Muscle of arm (tissue), 12 donors: ENCODE data around the gene SLC12A7. TPM values are rescaled to one million over a fixed set of nuclear protein-coding genes. Genes with fewer than 3 reads are reported as not detected.
"Not testable (repeated sequence)": the region's sequence is repeated elsewhere in the genome, so short reads cannot be mapped to it uniquely, and the experiment has no call there.

Source experiments
- DNase-seq: peaks from one replicate; pipeline ENCODE4 v3.0.0-alpha.2; 2013
- polyA plus RNA-seq, 12 donors: library from polyadenylated mRNA; unstranded; fragments of 120-200 nt; gene quantifications; one replicate each; pipeline ENCODE4 v1.2.1, GENCODE V29; 2013; ENCODE audit not compliant: insufficient read length in 12 of 12

The SLC12A7 gene
- polyA plus RNA-seq, 12 donors = 6.5 to 19.8 (median 8.5) TPM; not detected in 1

DNA sequence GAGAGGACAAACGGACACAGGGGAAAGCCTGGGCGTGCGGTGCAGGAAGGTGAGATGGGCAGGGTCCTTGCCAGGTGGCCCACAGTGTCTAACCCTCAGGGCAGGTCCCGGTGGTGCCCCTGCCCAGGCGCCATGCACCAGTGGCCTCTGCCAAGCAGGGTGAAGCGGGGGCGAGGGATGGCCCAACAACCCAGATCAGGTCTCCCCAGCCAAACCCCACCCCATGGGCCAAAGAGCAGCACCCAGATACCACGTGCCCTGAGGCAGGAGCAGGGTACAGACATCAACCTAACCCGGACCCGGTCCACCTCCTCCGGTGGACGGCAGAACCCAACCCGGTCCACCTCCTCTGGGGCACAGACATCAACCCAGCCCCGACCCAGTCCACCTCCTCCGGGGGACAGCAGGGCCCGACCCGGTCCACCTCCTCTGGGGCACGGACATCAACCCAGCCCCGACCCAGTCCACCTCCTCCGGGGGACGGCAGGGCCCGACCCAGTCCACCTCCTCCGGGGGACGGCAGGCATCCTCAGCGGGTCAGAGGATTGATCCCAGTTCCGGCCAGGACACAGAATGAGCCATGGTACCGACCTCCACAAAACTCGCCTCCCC, 12.8 kb downstream of the SLC12A7 start:
- no peak for DNase-seq

DNA sequence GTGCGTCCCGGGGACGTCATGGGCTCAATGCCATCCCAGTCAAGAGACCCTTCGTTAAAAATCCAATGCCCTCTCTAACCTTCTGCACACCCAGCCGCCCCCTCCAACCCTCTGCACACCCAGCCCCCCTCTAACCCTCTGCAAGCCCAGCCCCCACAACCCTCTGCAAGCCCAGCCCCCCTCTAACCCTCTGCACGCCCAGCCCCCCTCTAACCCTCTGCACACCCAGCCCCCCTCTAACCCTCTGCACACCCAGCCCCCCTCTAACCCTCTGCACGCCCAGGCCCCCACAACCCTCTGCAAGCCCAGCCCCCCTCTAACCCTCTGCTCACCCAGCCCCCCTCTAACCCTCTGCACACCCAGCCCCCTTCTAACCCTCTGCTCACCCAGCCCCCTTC, 13.9 kb downstream of the SLC12A7 start:
- not testable (repeated sequence) for DNase-seq

DNA sequence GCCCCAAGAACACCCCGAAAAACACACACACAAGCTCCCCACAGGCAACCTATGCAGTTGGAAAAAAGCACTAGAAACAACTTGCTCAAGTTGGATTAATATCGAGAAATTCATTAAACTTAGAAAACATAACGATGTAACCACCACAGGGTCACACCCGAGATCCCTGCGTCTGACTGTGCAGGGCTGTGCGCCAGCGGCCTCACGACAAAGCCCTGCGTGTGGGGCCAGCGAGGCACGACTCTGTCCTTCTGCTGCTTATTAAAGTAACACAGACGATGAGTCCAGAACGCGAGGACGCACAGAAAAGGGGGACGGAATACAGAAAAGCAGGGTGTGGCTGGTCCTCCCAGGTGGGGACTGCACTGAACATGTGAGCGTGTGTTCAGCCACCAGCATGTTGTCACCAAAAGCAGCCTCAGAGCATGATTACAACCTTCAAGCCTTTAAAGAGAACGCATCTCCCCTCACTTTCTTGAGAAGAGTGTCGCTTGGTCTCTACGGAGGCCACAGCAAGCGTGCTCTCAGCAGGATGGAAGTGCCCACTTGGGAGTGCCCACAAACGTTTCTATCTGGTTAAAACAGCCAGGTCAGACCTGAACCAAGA, 14.4 kb downstream of the SLC12A7 start:
- no peak for DNase-seq

DNA sequence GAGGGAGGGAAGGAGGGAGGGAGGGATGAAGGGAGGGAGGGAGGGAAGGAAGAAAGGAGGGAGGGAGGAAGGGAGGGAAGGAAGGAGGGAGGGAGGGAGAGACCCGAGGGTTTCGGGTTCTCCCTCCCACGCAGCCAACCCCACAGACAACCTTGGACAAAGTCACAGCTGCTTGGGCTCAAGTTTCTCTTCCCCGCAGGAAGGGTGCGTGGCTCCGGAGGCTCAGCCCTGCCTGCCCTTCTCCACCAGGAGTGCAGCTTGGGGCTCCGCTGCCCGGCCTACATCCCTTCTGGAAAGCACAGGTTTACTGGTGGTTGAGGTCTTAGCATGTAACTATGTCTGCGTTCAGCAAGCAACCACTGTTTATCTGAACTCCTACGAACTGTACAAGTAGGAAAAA, 15.0 kb downstream of the SLC12A7 start:
- no peak for DNase-seq

DNA sequence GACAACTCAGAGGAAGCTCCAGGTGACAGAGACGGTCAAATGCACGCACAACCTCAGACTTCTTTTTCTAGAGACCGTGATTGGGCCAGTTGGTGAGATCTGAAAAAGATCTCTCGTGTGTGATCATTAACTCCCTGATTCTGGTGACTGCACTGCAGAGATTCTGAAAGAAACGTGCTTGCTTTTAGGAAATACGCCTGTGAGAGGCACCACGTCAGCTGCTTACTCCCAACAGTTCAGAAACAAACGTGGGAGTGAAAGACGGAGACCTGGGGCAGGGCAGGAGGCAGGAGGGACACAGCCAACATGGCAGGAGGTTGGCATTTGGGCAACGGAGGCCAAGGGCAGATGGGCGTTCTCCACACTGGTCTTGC, 15.9 kb downstream of the SLC12A7 start:
- no peak for DNase-seq

DNA sequence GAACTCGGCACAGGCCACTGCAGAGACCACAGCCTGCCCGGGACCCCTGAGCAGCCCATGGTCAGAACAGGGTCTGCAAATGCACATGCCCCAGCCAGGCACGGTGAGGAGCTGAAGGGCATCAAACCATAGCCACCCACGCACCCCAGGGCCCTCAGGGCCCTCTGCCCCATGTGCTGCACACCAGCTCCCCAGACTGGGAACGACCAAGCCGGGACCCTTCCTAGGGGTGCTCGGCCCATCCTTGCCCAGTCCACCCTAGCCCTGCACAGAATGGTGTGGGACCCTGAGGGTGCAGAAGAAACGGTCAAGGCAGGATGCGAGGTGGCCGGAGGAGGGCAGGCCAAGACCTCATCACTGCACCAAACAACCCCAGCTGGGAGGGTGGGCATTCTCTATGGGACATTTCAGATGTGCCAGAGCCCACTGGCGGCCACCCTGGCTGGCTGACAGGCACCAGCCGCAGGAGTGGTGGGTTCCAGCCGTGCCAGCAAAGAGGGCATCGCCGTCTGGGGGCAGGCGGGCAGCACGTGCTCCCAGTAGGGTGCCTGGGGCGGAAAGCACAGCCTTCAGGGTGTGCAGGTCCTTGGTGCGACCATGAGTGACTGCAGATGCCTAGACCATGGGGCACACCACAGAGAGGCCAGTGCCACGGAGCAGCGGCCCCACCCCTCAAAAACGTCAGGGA, 16.4 kb downstream of the SLC12A7 start:
- no peak for DNase-seq

DNA sequence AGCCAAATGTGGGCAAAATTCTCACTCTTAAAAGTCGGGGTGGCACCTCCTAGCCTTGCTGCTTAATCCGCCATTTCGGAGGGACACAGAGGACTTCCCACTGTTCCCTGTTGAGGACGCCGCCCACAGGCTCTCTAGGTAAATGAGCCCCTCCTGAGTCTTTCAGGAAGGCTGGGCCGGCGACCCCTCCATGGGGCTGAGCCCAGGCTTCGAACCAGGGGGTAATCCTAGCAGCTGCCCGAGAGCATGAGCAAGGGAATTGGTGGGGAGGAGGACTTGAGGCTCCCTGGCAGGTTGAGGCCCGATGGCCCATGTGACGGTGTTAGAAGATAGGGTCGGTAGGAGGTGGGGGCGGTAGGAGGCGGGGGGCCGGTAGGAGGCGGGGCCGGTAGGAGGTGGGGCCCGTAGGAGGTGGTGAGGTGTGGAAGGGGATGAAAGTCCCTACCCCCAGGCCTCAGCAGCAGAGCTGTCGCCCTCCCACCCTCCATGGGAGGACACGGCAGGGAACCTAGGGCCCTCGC, 17.1 kb downstream of the SLC12A7 start:
- DNase-seq = no peak

DNA sequence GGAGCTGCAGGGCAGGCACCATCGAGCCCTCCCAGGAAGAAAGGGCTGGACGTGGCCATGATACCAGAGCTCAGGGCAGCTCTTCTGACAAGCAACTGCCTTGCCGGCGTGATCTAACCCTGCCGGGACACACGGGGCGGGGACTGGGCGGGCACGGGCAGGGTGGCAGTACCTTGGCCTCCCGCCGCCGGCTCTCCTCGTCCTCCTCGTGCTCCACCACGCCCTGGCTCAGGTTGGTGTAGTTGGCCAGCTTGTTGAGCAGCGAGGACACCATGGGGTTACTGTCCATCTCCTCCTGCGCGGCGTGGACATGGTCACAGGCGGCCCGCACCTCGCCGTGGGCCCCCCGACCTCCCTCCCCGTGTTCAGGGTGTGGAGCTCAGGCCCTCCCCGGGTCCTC, 18.5 kb downstream of the SLC12A7 start:
- no peak for DNase-seq

DNA sequence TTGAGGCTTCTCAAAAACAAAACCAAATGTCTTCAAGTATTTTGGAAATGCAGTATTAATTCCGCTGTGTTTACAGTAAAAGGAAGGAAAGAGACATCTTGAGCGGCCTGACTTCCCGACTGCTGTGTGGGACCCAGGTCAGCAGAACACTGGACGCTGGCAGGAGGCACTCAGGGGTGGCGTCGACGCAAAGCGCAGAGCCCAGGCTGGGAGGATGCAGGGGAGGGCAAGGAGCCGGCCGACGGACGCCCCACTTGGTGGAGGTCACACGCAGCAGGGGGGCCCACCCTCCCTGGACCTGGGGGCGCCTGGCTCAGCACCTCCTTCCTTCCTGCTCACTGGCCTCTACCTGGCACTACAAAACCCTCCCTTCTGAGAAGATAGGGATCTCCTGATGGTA, 19.7 kb downstream of the SLC12A7 start:
- no peak for DNase-seq

DNA sequence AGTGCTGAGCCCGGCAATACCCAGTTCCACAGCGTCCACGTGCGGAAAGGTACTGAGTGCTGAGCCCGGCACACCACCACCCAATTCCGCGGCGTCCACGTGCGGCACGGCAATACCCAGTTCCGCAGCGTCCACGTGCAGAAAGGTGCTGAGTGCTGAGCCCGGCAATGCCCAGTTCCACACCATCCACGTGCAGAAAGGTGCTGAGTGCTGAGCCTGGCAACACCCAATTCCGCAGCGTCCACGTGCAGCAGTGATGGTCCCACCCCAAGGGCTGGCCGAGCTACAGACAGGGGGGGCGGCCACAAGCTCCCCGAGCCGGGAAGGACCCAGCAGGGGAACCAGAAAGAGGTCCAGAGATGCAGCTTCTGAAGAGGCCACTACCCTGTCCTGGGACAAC, 20.2 kb downstream of the SLC12A7 start:
- no peak for DNase-seq

DNA sequence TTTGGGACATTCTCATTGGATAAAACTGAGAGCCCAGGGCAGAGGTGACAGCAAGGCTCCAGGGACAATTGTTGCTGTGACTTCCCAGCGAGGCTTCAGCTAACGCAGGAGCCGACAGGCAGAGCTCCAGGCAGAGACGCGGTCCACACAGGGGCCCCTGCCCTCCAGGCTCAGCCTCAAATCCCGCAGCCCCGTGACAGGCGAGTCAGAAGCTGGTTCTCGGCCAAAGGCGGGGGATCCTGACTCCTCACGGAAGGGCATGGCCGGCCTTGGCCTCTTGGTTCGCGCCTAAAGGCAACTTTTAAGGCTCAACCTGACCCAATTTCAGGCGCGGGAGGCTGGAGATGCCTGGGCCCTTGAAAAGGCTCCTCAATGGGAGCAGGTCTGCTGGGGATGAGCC, 21.3 kb downstream of the SLC12A7 start:
- DNase-seq = no peak

DNA sequence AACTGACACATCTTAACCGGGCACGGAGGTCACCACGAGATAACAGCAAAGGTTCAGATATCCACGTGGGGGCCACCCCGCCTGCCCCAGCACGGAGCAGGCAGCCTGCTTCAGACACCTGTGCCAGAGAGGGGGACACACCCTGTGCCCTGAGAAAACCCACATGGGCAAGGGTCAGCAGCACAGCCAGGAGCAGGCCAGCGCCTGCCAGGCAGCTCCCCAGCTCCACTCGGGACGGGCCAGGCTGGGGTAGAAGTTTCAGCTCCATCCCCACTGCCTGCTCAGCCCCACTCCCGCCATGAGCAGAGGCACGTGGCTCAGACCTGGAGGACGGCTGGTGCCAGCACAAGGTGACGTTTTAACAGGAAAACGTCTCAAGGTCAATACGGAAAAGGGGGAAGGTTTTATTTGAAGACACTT, 22.2 kb downstream of the SLC12A7 start:
- DNase-seq = no peak

DNA sequence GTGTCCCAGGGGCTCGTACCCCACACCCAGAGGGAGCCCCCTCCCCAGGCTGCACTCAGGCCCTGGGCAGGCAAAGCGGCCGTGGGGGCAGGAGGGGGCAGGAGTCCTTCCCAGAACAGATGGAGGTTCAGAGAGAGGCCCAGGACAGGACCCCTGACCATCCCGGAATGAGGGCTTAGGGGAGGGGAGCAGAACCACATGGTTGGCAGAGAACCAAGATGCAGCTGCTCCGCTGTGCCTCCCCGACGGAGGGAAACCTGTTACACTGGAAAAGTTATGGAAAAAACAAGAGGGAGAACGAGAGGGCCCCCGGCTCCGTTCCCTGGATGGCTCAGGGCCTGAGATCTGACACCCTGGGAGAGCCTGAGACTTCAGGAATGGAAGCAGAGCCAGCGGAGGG, 22.7 kb downstream of the SLC12A7 start:
- DNase-seq = no peak

DNA sequence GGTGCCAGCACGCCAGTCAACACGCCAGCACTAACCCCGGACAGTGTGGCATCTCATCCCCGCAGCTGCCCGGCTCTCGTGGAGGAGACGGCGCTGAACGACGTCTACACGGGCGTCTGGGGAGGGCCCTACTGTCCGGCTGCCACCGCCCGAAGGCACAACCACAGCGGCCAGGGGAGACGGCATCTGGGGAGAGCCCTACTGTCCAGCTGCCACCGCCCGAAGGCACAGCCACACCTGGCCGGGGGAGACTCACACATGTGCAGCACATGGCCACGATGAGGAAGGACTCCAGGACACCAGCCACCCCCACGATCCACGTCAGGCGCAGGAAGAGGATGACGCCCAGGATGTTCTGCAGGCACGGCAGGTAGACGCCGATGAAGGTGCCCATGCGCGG, 23.1 kb downstream of the SLC12A7 start:
- no peak for DNase-seq

DNA sequence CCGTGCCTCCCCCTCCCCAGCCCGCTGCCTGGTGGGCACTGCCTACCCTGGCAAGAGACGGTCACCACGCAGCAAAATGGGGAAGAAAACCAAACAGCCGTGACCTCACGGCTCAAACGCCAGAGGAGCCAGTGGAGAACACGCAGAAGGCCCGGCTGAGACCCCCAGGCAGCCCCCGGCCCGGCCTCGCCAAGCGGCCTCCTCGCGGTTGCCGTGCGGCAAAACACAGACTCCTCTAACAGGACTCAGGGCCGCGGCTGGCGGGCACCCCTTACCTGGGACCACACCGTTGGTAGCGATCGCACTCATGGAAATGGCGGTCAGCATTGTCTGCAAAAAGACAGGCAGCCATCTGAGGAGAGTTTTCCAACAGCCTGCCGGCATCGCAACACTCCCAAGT, 23.8 kb downstream of the SLC12A7 start:
- DNase-seq = no peak

DNA sequence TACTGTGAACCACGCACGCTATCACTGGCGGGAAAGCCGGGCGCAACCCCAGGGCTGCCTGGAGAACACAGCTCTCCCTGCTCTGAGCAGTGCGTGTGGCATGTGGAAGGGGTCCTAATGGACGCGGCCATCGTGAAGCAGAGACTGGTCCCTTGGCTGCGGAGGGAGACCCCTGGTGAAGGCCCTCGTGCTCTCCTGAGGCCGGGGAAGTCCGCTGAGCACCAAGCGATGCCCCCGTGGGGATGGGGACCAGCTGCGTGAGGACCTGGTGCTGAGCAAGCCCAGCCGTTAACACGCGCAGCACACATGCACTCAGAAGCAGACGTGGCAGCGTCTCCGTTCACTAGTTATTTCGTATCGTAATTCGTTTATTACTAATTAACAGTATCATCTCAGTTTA, 24.4 kb downstream of the SLC12A7 start:
- DNase-seq = no peak

DNA sequence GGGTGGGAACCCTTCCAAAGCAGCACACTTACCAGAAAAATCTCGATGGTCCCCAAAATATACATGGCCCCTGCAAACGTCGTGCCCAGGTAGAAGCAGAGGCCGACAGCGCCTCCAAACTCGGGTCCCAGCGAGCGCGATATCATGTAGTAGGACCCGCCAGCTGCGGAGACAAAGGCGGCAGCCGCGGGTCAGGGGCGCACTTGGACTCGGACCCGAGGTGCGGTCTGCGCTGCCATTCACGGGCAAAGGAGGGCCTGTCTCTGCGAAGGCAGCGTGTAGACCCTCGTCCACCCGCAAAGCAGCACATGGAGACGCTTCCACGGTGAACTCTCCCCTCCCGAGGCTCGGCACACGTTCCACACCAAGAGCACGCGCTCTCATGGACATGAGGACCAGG, 25.0 kb downstream of the SLC12A7 start:
- no peak for DNase-seq

DNA sequence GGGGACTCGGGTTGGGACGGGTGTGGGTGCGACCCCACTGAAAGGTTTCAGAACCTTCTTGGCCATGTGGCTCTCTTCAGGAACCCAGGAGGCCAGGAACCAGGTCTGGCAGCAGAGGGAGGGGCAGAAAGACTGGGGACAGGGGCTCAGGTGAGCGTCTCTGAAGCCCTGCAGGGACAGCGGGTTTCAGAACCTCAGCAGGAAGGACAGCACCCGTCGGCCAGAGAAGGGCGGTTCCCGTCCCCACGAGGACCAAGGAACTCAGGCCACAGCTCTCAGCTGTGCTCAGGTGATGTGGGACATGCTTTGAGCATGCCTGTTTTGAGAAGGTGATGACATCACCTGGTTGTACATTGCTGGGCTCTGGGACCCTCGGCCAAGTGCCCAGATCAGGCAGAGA, 25.7 kb downstream of the SLC12A7 start:
- no peak for DNase-seq

DNA sequence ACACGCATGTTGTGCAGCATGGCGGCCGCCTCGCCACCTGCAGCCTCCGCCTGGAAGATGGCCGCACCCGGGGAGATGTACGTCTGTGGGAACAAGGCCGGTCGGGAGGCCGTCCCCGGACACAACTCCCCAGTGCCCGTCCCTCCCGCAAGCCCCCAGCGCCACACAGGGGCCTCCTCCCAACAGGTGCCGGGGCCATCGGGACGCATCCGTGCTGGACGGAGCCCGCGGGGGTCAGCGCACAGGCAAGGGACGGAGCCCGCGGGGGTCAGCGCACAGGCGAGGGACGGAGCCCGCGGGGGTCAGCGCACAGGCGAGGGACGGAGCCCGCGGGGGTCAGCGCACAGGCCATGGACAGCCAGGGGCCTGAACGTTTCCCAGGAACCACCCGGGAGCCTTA, 26.5 kb downstream of the SLC12A7 start:
- DNase-seq = no peak

DNA sequence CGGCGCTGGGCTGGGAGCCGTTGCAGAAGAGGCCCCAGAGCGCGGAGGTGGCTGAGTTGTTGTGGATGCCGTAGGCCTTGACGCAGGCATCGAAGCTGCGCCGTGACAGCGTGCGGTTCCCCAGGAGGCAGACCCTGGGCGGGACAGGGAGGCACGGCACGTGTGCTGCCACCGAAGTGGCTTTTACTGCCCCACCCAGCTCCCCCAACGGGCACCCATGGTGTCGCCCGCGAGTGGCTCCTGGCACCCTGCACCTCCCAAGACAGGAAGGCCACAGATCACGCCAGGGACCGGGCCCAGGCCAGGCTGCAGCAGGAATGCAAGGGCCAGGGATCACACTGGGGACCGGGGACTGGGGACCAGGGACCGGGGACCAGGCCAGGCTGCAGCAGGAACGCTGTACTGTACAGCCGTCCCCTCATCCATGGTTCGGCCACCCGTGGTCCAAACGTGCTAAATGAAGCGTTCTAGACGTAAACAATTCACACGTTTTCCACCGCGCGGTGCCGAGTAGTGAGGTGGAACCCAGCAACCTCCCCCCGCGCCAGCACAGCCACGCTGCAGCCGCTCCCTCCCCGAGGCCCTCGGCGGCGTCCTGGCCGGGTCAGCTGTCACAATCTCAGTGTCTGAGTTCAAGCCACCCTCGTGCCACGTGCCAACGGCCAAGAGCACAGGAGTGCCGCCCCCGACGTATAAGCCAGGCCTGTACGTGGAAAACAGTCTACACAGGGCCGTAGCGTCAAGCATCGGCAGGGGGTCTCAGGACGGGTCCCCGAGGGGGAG, 27.8 kb downstream of the SLC12A7 start:
- DNase-seq = no peak

DNA sequence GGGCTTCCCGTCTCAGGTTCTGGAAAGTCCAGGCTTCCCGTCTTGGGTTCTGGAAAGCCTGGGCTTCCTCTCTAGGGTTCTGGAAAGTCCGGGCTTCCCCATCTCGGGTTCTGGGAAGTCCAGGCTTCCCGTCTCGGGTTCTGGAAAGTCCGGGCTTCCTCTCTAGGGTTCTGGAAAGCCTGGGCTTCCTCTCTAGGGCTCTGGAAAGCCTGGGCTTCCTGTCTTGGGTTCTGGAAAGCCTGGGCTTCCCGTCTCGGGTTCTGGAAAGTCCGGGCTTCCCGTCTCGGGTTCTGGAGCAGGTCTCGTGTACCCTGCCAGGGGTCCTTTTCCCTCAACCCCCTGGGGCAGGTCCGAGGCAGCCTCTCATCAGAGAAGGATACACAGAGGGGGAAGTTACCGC, 28.8 kb downstream of the SLC12A7 start:
- DNase-seq = not testable (repeated sequence)

DNA sequence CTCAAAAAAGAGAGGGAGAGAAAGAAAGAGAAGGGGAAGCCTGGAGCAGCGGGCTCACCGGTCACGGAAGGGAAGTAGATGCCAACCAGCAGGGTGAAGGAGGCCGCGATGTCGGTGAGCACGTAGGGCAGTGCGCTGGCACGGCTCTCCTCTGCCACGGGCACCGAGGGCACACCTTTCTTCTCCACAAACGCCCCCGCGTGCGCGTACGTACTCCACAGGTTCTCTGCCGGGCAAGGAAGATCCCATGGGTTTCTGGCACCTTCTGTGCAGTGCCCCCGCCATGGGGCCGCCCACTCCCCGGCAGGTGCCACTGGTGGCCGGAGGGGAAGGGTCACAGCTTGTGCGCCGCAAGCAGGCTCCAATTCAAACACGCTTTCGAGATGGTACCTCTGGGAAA, 30.3 kb downstream of the SLC12A7 start:
- DNase-seq = no peak

DNA sequence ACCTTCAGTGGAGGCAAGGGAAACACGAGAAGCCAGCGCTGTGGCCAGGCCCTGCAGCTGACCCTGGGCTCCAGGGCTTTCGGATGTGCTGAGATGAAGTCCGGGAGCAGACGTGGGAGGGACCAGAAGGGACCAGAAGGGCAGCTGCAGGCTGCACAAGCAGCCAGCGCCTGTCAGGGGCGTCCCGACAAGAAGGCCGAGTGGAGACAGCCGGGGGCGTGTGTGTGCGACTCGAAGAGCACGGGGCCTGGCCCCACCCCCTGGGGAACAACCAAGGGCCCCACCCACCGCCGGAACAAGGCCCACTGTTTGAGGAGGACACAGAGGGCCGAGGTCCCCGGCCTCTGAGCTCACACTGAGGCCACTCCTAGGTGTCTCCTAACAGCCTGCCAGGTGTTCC, 31.4 kb downstream of the SLC12A7 start:
- DNase-seq = no peak
